Kasumi-1 (cell line): ENCODE results near the gene LGR4.
"Not testable (repeated sequence)": the region's sequence is repeated elsewhere in the genome, so short reads cannot be mapped to it uniquely, and the experiment has no call there.

Source experiments
- DNase-seq, 2 experiments: peaks; one replicate each; lab custom pipeline; 2025; lab: John Stamatoyannopoulos, UW

The LGR4 gene

DNA sequence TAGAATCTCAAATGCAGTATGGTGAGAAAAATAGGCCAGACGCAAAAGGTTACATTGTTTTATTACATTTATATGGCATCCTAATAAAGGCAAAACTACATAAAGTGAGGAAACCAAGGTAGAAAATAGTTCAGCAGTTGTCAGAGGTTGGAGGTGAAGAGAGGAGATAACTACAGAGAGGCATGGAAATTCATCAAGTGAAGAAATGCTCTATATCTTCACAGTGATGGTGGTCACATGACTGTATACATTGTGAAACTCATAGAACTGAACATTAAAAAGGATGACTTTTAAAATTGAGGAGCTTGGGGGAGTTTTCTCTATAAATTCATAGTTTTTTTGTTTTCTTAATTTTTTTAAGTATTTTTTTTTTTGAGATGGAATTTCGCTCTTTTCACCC is 14.4 kb downstream of the LGR4 start:
- DNase-seq: no peak

DNA sequence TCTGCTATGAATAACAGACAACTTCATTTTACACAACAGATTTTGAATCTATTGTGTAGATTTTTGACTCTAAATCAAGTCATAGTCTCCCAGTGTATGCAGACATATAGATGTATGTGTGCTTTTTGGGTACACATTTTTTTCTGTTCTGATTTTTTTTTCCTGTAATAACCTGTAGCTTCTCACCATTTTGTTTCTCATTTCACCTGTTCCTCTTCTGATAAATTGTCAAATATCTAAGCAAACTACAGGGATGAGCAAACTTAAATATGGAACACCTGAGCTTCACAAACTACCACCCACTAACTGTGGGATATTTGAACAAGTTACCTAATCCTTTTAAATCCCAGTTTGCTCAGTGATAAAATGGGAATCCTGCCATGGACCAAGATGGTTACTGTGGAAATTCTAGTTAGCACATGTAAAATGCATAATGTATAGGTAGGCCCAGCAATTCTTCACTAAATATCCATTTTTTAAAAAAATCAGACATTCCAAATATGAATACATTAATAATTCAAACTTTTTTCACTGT is 15.7 kb downstream of the LGR4 start:
- DNase-seq: no peak

DNA sequence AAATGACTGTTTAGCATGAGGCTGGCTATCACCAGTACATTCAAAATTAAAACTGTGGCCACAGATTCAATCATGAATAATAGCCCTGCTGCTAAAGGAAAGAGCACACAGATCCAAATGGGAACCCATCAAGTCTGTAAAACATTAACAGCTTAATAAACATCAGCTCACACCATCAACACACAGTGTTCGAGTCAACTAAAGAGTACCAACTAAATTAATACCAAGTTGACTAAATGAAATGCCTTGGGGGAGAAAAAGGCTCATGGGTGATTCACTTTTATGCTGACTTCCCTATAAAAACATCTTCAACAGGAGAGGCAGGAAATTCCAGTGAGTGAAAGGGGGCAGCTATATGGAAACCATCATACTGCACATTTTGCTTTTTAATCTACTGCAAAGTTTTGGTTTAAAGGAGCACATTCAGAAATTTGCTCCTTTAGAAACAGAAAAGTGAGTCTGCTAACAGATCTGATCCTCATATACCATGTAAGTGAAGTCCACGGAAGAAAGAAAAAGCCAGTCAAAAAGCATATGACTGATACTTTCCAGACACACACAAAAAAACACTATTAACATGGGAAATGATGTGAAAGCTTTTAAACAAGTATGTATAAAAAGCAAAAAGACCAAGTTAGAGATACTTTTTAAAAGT is 16.3 kb downstream of the LGR4 start:
- DNase-seq: no peak

DNA sequence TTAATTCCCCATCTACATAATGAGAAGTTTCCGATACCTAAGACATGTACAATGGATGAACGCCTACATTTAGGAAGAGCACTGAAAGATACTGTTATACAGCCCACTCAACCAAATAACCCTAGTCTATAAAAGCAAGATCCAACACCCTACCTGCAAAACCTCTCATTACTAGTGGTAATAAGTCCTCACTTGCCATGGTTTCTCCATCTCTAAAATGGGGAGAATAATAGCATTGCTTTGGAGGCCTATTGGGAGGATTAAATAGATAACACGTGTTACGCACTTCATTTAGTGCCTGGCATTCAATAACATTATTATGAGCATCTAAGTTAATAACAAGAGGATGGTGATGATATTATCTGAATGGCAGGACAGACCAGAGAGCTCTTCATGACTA is 16.9 kb downstream of the LGR4 start:
- DNase-seq: no peak

DNA sequence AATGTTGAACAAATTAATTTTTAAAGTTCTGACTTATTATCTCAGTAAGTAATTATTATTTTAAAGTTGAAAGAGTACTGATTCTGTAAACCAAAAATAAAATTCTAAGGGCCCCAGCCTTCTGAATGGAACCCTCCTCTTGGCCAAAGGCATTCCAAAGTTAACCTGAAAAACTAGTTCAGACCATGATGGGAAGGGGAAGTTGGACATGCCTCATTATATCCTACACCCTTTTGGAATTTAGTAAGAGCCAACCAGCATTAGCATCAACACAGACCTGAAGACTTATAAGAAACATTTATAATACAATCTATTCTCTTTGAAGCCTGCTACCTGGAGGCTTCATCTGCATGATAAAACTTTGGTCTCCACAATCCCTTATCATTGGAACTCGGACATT is 18.9 kb downstream of the LGR4 start:
- no peak for DNase-seq

DNA sequence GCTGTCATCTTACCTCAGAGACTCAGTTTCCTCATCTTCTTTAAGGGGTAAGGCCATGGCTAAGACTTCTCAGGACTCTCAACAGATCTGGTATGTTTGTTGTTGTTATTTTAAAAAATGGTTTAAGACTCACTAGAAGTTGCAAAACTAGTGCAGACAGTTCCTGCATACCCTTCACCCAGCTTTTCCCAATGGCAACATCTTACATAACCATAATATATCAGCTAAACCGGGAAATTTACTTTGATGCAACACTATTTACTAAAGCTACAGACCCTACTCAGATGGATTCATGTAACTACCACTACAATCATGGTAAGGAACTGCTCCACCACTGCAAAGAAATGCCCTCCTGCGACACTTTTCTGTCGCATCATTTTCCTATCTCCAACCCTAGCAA is 20.4 kb downstream of the LGR4 start:
- no peak for DNase-seq

DNA sequence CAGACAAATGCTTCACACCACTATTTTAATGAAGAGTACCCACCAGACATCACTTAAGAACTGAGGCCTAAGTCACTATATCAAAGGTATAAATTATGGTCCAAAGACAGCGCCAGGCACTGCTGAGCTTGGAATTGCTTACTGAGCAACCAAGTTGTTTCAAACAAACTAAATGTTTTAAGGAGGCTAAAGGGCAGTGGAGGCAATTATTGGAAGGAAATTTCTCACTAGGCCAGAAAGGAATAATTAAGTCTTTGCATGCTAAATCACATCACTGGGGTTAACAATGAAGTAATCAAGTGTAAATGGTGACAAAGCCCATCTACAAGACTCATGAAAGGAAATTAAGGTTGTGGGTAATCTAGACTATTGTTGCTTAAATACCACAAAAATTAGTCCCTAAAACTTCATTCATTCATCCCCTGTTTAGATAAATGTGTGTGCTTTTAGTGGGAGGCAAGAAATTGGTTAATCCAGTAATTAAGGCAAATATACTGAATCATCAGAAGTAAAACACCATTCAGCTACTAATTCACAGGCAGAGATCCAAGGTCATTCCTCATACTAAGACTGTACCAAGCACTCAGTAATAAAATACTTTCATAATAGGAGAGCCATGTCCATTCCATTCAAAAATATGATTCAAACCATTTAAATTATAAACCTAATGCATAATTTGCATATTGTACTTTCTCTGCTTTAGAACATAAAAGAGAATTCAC is 21.2 kb downstream of the LGR4 start:
- no peak for DNase-seq

DNA sequence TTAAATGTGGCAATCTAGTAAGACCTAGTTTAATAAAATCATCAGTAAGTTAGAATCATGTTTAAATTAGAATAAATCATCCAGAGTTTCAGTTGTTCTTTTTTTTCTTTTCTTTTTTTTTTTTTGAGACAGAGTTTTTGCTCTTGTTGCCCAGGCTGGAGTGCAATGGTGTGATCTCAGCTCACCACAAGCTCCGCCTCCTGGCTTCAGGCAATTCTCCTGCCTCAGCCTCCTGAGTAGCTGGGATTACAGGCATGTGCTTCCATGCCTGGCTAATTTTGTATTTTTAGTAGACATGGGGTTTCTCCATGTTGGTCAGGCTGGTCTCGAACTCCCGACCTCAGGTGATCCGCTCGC is 24.4 kb downstream of the LGR4 start:
- not testable (repeated sequence) for DNase-seq

DNA sequence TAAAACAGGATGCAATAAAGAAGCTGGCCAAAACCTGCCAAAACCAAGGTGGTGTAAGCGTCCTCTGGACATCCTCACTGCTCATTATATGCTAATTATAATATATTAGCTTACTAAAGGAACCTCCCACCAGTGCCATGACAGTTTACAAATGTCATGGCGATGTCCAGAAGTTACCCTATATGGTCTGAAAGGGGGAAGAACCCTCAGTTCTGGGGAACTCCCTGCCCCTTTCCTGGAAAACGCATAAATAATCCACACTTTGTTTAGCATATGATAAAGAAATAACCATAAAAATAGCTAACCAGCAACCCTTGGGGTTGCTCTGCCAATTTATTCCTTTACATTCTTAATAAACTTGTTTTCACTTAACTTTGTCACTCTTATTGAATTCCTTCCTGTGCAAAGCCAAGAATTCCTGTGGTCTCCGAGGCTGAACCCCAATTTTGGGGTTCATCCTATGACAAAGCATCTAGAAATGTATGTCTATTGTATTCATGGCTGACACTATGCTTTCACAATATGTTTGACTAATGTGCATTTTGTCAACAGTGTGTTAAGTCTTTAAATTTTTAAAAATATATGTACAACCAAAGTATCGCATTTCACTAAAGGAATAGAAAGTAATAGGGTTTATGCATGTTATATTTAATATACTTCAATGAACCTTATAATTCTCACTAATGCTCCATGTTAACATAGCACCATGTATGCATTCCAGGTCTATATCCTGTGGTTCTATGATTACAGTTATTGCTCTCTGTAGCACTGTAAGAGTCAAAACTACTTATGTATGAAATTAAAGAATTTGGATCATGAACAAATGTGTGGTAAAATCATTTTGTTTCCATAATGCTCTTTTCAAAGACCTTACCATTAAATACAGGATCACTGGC is 25.1 kb downstream of the LGR4 start:
- DNase-seq: no peak

DNA sequence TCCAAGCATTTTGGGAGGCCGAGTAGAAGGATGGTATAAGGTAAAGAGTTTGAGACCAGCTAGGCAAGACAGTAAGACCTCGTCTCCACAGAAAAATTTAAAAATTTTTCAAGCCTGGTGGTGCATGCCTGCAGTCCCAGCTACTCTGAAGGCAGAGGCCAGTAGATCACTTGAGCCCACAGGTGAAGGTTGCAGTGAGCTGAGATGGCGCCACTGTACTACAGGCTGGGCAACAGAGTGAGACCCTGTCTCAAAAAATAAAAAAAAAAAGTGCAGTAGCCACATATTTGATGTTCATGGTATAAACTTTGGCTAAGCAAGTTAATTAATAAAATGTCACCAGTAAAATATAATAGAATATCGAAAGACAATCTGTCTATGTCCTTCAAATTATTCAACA is 27.0 kb downstream of the LGR4 start:
- DNase-seq: no peak

DNA sequence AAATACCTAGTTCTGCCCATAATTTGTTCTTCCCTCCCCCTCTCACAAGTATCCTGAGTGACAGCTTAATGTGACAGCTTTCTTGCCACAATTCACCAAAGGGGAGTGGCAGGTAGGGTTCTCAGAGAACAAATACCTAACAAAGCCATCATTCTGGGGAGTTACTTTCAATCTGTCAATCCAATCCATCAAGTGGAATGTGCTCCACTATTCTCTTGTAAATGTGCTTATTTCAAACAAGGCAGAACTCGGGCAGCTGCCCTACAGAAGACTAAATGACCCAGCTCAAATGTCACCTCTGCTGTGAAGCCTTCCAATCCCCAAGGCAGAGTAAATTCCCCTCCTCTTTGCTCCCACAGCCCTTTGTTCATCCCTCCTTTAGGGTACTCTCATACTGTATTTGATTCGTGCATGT is 27.8 kb downstream of the LGR4 start:
- DNase-seq: no peak

DNA sequence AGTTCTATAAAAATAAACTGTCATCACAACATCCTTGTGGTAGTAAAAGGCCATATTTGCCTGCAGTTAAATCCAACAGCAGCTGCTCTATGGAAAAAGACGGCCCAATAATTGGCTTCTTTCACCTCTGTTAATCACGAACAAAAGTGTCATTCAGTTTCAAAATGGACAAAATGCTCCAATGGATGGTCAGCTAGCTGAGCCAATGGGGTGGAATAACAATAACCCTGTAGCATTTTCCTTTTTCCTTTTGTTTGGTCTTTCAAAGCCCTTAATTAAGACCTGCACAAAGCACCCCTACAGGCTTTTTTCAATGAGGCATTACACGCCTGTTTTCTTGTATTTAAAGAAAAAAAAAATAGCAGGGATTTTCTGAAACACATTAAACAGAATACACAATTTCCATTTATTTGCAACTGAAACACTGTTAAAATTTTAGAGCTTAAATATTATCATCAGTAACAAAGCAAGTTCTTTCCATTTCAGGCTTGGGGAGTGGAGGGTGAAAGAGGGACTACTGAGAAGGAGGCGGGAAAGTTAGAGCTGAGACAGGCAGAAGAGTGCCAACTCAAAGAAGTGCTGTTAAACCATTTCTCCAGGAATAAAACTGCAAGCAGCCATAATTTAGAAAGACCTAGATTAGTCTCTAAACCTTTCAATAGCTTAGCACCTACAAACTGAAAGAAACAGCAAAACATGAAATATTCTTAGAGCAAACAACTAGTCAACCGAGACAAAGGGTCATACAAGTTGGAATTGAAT is 28.7 kb downstream of the LGR4 start:
- no peak for DNase-seq

DNA sequence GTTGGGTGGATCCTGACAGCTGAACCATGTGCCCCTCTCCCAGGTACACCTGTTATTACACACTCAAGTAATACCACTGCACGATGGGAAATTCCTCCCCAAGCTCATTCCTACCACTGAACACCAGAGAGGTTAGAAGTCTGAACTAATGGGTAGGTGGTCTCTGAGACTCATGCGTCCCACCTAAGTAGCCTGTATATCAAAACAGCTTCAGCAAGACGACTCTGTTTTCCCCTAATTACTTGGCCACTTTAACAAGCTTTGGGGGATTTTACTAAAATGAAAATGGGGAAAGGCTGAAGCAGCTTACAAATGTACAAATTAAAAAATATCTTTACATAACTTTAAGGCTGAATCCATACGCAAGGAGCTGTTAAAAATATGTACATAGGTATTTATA is 29.4 kb downstream of the LGR4 start:
- no peak for DNase-seq

DNA sequence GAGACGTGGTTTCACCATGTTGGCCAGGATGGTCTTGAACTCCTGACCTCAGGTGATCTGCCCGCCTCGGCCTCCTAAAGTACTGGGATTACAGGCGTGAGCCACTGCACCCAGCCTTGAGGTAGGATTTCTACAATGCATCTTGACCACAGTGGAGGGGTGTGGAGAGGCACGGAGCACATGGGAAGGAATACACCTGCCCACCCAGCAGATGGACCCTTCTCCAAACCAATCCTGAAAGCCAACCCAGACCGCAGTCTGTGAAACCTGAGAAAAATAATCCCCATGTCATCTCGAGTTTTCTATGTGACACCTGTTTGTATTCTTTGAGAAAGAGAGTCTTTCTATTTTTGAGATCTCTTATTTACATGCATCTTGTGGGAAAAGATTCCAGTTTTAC is 32.5 kb downstream of the LGR4 start:
- DNase-seq: no peak

DNA sequence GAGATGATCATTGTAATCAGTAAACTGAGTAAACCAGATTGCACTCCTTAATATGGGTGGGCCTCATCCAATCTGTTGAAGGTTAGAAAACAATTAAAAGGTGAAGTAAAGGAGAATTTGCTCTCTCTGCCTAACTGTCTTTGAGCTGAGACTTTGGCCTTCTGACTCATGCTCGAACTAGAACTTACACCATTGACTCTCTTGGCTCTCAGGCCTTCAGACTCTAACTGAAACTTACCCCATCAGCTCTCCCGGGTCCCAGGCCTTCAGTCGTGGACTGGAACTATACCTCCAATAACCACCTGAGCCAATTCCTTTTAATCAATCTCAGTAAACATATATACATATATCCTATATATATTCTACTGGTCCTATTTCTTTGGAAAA is 34.0 kb downstream of the LGR4 start:
- DNase-seq: no peak

DNA sequence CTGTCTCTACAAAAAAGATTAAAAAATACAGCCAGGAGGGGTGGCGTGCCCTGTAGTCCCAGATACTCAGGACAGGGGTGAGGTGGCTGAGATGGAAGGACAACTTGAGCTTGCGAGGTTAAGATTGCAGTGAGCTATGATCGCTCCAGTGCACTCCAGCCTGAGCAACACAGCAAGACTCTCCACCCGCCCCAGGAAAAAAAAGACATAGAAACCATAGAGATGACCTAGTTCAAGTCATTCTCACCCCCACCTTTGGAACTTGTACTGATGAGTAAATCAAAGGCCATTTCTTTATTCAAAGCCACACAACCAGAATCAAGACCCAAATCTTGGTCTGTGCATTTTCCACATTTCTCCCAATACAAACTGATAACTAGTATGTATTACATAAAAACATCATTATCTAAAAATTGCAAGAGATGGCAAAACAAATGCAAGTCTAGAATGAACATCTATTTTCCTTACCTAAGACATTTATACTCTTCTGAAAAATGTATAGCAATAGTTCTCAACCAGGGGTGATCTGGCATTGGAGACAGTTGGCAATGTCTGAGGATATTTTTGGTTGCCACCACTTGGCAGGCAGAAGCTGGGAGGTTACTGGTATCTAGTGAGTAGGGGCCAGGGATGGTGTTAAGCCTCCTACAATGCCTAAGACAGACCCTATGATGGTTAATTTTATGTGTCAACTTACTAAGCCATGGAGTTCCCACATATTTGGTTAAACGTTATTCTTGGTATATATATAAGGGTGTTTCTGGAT is 34.6 kb downstream of the LGR4 start:
- no peak for DNase-seq

DNA sequence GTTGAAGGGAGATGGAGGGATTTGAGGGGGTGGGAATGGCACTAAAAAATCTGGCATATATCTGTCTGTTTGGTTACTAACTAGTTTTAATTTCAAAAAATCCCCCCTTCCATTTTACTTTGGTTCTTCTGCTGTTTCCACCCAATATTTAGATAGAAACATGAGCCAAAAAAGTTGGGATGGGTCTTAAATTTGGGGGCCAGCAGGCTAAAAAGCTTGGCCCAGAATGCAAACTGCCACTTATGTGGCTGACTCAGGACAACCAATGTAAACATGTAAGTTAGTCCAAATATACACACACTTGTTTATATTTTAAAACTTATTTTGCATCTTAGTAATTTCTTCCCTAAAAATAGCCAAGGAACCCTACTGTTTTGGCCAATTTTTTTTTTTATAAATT is 35.7 kb downstream of the LGR4 start:
- no peak for DNase-seq

DNA sequence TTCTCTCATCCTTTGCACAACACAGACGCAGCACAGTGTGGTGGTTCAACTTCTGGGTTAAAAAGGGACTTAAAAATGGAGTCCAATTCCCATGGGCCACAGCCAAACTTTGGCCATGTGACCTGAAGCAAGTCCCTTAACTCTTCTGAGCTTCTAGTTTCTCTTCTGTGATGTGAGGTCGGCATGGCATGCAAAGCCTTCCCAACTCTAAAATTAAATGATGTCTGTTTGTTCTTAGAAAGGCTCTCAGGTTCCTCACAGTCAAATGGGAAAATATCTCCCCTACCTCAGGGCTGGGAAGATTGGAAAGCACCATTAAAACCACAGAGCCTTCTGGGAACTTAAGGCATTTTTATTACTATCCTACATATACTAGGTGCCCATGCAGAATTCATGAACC is 38.8 kb downstream of the LGR4 start:
- no peak for DNase-seq

DNA sequence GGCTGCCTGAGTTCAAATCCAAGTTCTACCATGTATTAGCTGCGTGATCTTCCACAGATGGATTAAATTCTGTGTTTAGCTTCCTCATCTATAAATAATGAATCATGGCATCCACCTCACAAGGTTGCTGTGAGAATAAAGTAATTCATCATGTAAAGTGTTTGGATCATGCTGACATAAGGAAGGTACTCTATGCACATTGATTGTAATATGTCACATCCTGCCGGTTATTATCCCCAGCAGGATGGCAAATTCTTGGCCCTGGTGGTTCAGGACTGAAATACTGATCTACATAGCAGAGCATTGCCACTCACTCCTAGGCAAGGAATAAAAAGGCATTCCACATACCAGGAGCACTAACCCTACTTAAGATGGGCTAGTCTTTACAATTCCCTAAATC is 40.8 kb downstream of the LGR4 start:
- no peak for DNase-seq

DNA sequence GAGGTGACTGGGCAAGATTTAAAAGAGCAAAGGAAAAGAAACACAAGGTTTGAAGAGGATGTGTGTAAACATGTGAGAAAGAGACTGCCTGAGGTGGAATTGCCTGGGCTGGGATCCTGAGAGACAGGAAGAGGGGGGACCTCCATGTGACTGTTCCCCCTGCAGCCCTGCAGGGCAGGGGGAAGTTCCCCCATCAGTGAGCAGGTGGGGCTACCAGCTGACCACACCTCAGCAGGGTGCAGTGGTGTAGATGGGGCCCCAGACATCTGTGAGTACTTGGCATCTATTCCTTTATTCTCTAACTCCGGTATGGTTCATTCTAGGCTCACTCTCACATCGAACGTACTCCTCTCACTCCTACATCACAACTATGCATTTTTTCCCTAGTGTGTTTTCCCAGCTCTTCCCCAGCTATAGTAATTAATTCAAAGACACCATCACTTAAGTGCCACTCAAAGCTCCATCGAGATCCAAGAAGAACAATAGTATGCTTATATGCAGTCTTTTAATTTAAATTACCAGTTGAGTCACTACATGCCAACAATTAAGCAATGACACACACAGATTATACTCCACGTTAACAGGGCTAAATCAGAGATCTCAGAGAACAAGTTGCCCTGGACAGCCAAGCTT is 42.7 kb downstream of the LGR4 start:
- DNase-seq: no peak
